ENCODE results near the gene DCAF10. TPM values are rescaled to one million over a fixed set of nuclear protein-coding genes. Genes with fewer than 3 reads are reported as not detected.

Gene DCAF10
- polyA plus RNA-seq, 1 donor (not counting 4 experiments of a cell fraction or from before 2014, with no cell fraction given): 29.2 TPM

DNA sequence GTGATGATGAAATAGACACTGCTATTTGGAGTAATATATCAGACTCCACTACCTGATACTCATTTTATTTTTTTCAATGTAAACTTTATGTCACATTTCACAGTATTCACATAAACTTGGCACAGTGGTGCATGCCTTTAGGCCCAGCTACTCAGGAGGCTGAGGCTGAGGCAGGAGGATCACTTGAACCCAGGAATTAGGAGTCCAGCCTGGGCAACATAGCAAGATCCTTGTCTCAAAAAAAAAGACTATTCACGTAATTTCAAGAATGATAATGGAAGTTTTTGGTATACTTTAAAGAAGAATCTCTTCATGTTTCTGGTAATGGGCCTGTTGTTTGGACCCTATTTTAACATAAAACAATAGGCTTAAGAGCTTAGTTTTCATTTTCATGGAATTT lies 56.0 kb downstream of the DCAF10 start:
- Histone ChIP-seq H3K9me1 (ENCODE audit: control insufficient read depth, extremely low read depth, insufficient read depth, low read length) (no peaks in the 10 kb centered on the region), H3K4me1 (ENCODE audit: control insufficient read depth, extremely low read depth, insufficient read depth, low read length) (no peaks in the 10 kb centered on the region), H2AFZ (ENCODE audit: control insufficient read depth, low read length) (no peak overlapping the region), H3K27ac (ENCODE audit: control insufficient read depth, insufficient read depth, low read length) (no peak overlapping the region), H3K79me2 (ENCODE audit: control insufficient read depth, insufficient read depth, low read length) (no peaks in the 10 kb centered on the region), H3K4me2 (ENCODE audit: control insufficient read depth, extremely low read depth, insufficient read depth, low read depth, low read length) (no peak overlapping the region), H4K20me1 (ENCODE audit: control insufficient read depth, extremely low read depth, insufficient read depth, low read length) (no peaks in the 10 kb centered on the region), H3K4me3 (ENCODE audit: control insufficient read depth in 2 of 3, extremely low read depth in 1 of 3, insufficient read depth in 2 of 3, low read depth in 1 of 3, low read length in 3 of 3) (no peak overlapping the region), H3K9ac (ENCODE audit: control insufficient read depth, extremely low read depth, insufficient read depth, low read length) (no peak overlapping the region), H3K9me3 (ENCODE audit: control insufficient read depth, low read depth, low read length) (no peaks in the 10 kb centered on the region), H3K27me3 (ENCODE audit: control insufficient read depth, extremely low read depth, insufficient read depth, low read length) (no peaks in the 10 kb centered on the region), H3K36me3 (ENCODE audit: control insufficient read depth in 2 of 2, extremely low read depth in 1 of 2, insufficient read depth in 2 of 2, low read length in 2 of 2) (peaks cover 6 to 15% of the 10 kb centered on the region in 2 experiments)
- DNase-seq (ENCODE audit: low read depth, low spot score) (no peak), FAIRE-seq (no peak)
- no peak for TF ChIP-seq EZH2 (IDR thresholded peaks at IDR 0.05; ENCODE audit: low read length)
- TF ChIP-seq, protein P1, sequence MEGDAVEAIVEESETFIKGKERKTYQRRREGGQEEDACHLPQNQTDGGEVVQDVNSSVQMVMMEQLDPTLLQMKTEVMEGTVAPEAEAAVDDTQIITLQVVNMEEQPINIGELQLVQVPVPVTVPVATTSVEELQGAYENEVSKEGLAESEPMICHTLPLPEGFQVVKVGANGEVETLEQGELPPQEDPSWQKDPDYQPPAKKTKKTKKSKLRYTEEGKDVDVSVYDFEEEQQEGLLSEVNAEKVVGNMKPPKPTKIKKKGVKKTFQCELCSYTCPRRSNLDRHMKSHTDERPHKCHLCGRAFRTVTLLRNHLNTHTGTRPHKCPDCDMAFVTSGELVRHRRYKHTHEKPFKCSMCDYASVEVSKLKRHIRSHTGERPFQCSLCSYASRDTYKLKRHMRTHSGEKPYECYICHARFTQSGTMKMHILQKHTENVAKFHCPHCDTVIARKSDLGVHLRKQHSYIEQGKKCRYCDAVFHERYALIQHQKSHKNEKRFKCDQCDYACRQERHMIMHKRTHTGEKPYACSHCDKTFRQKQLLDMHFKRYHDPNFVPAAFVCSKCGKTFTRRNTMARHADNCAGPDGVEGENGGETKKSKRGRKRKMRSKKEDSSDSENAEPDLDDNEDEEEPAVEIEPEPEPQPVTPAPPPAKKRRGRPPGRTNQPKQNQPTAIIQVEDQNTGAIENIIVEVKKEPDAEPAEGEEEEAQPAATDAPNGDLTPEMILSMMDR (optimal IDR thresholded peaks at IDR 0.05 in 1 of 3, IDR thresholded peaks at IDR 0.05 in 1 of 3, conservative IDR thresholded peaks at IDR 0.05 in 1 of 3; ENCODE audit: extremely low read depth in 1 of 3, insufficient read depth in 2 of 3, low read length in 3 of 3): no peak
- dilution Hi-C loops (cut with MboI; ENCODE audit: extremely low pct_ligation_motif_present, low sequenced_read_pairs): no loop called here

DNA sequence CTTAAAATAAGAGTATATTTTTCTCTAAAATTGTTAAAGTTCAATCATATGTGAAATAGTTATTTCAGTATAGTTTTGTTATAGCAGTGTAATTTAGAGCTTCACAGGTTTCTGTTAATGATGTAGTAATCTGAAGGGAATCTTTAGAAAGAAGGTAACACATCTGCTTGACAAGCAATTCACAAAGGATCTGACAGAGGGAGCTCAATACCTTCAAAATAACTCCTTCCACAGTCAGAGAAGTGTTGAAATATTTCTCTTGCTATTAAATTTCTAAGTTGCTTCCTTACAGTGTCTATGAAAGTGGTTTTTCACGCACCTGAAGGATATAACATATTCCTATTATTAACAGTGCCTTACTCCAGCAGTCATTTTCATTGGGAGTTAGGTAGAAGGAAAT lies 58.4 kb downstream of the DCAF10 start:
- no peak overlapping the region for H2AFZ ChIP-seq (ENCODE audit: control insufficient read depth, low read length)
- no peaks in the 10 kb centered on the region for H3K9me1 ChIP-seq (ENCODE audit: control insufficient read depth, extremely low read depth, insufficient read depth, low read length)
- H3K79me2 ChIP-seq (ENCODE audit: control insufficient read depth, insufficient read depth, low read length): no peaks in the 10 kb centered on the region
- peaks cover 13 to 20% of the 10 kb centered on the region in 2 experiments for H3K36me3 ChIP-seq (ENCODE audit: control insufficient read depth in 2 of 2, extremely low read depth in 1 of 2, insufficient read depth in 2 of 2, low read length in 2 of 2)
- no peak for TF ChIP-seq EZH2 (IDR thresholded peaks at IDR 0.05; ENCODE audit: low read length)
- TF ChIP-seq, protein P1 (optimal IDR thresholded peaks at IDR 0.05 in 1 of 3, IDR thresholded peaks at IDR 0.05 in 1 of 3, conservative IDR thresholded peaks at IDR 0.05 in 1 of 3; ENCODE audit: extremely low read depth in 1 of 3, insufficient read depth in 2 of 3, low read length in 3 of 3): no peak
- no peaks in the 10 kb centered on the region for H3K4me1 ChIP-seq (ENCODE audit: control insufficient read depth, extremely low read depth, insufficient read depth, low read length)
- H3K27me3 ChIP-seq (ENCODE audit: control insufficient read depth, extremely low read depth, insufficient read depth, low read length): no peaks in the 10 kb centered on the region
- H3K4me2 ChIP-seq (ENCODE audit: control insufficient read depth, extremely low read depth, insufficient read depth, low read depth, low read length): no peak overlapping the region
- no peak overlapping the region for H3K4me3 ChIP-seq (ENCODE audit: control insufficient read depth in 2 of 3, extremely low read depth in 1 of 3, insufficient read depth in 2 of 3, low read depth in 1 of 3, low read length in 3 of 3)
- no peak overlapping the region for H3K9ac ChIP-seq (ENCODE audit: control insufficient read depth, extremely low read depth, insufficient read depth, low read length)
- no peaks in the 10 kb centered on the region for H3K9me3 ChIP-seq (ENCODE audit: control insufficient read depth, low read depth, low read length)
- FAIRE-seq: no peak
- dilution Hi-C loops (cut with MboI; ENCODE audit: extremely low pct_ligation_motif_present, low sequenced_read_pairs): no loop called here
- no peaks in the 10 kb centered on the region for H4K20me1 ChIP-seq (ENCODE audit: control insufficient read depth, extremely low read depth, insufficient read depth, low read length)
- H3K27ac ChIP-seq (ENCODE audit: control insufficient read depth, insufficient read depth, low read length): no peak overlapping the region
- no peak for DNase-seq (ENCODE audit: low read depth, low spot score)

All from keratinocyte (primary cell).